Measurements from ENCODE around the gene MGAT4A. TPM values are rescaled to one million over a fixed set of nuclear protein-coding genes. Genes with fewer than 3 reads are reported as not detected.

Gene MGAT4A
- total RNA-seq, 2 experiments from 2014 or later = 71.9 to 76.7 TPM

- Mint-ChIP-seq H3K36me3 (peaks cover 3% of the 10 kb centered on the region), H3K4me1 (ENCODE audit: low read depth) (peaks cover 68% of the 10 kb centered on the region), H3K4me3 (peak overlapping the region; percentile 92), H3K27ac (peak overlapping the region; percentile 95), H3K27me3 (no peaks in the 10 kb centered on the region), H3K9me3 (no peaks in the 10 kb centered on the region)
- ChIA-PET POLR2A (interaction anchor here (0.6 to 3.7 kb wide), 15 partner anchors 11 to 116 kb away, joined by 3 to 28 read pairs (median 4); partner anchors contain the start of gene MGAT4A), CTCF (interaction anchor here (0.6 to 3.1 kb wide), 12 partner anchors 12 to 311 kb away, joined by 3 to 16 read pairs (median 4); no protein-coding TSS in a partner anchor)
- intact Hi-C loops (cut with micrococcal nuclease) = loop anchor here (1.0 to 2.0 kb wide), 6 partner anchors 11 to 123 kb away; partner anchors contain the start of gene MGAT4A
- DNase-seq = peak; percentile 77
These were observed 41.0 kb upstream of the MGAT4A start for GRCh38 chr2:98771721-98772524.

GRCh38 chr2:98771264-98771663 lies 40.3 kb upstream of the MGAT4A start:
- ChIA-PET POLR2A (interaction anchor here (0.8 to 3.7 kb wide), 13 partner anchors 10 to 115 kb away, joined by 3 to 28 read pairs (median 4); partner anchors contain the start of gene MGAT4A), CTCF (interaction anchor here (0.6 to 3.1 kb wide), 12 partner anchors 11 to 311 kb away, joined by 3 to 16 read pairs (median 4); no protein-coding TSS in a partner anchor)
- peak overlapping the region; percentile 92 for H3K4me3 Mint-ChIP-seq
- peaks cover 75% of the 10 kb centered on the region for H3K4me1 Mint-ChIP-seq (ENCODE audit: low read depth)
- DNase-seq = no peak
- H3K27me3 Mint-ChIP-seq = no peaks in the 10 kb centered on the region
- H3K36me3 Mint-ChIP-seq = peaks cover 3% of the 10 kb centered on the region
- peak overlapping the region; percentile 95 for H3K27ac Mint-ChIP-seq
- intact Hi-C loops (cut with micrococcal nuclease) = loop anchor here (1.0 to 2.0 kb wide), 6 partner anchors 10 to 122 kb away; partner anchors contain the start of gene MGAT4A
- H3K9me3 Mint-ChIP-seq = no peaks in the 10 kb centered on the region

GRCh38 chr2:98769784-98770183 lies 38.9 kb upstream of the MGAT4A start:
- no peaks in the 10 kb centered on the region for H3K27me3 Mint-ChIP-seq
- H3K4me1 Mint-ChIP-seq (ENCODE audit: low read depth) = peaks cover 81% of the 10 kb centered on the region
- peak overlapping the region; percentile 95 for H3K27ac Mint-ChIP-seq
- CTCF ChIA-PET = interaction anchor here (3.1 kb wide), 1 partner anchor 12 kb away, joined by 16 read pairs; no protein-coding TSS in a partner anchor
- peaks cover 3% of the 10 kb centered on the region for H3K36me3 Mint-ChIP-seq
- peak overlapping the region; percentile 92 for H3K4me3 Mint-ChIP-seq
- intact Hi-C loops (cut with micrococcal nuclease) = loop anchor here (2.0 to 5.0 kb wide), 4 partner anchors 15 to 332 kb away; partner anchors contain the start of gene MGAT4A
- POLR2A ChIA-PET = interaction anchor here (0.5 to 3.7 kb wide), 2 partner anchors 38 to 60 kb away, joined by 3 to 28 read pairs; partner anchors contain the start of gene MGAT4A
- DNase-seq = peak; percentile 61
- H3K9me3 Mint-ChIP-seq = no peaks in the 10 kb centered on the region

- intact Hi-C loops (cut with micrococcal nuclease) = loop anchor here (5.0 kb wide), 1 partner anchor 332 kb away; no protein-coding TSS in a partner anchor
- H3K27ac Mint-ChIP-seq = peak overlapping the region; percentile 84
- no peaks in the 10 kb centered on the region for H3K9me3 Mint-ChIP-seq
- ChIA-PET POLR2A (interaction anchor here (1.0 to 1.9 kb wide), 2 partner anchors 11 to 53 kb away, joined by 3 to 5 read pairs; no protein-coding TSS in a partner anchor), CTCF (interaction anchor here (1.8 kb wide), 1 partner anchor 120 kb away, joined by 7 read pairs; no protein-coding TSS in a partner anchor)
- H3K36me3 Mint-ChIP-seq = peaks cover 3% of the 10 kb centered on the region
- peak overlapping the region; percentile 36 for H3K4me3 Mint-ChIP-seq
- no peaks in the 10 kb centered on the region for H3K27me3 Mint-ChIP-seq
- no peak for DNase-seq
- H3K4me1 Mint-ChIP-seq (ENCODE audit: low read depth) = peaks cover 80% of the 10 kb centered on the region
These were observed 38.2 kb upstream of the MGAT4A start for GRCh38 chr2:98769114-98769476.

- H3K4me1 Mint-ChIP-seq (ENCODE audit: low read depth) = peaks cover 78% of the 10 kb centered on the region
- H3K27ac Mint-ChIP-seq = peak overlapping the region; percentile 84
- DNase-seq = peak; percentile 63
- ChIA-PET CTCF (interaction anchor here (1.1 to 3.0 kb wide), 4 partner anchors 24 to 119 kb away, joined by 3 to 11 read pairs (median 6); no protein-coding TSS in a partner anchor), POLR2A (interaction anchor here (0.9 to 1.9 kb wide), 4 partner anchors 10 to 54 kb away, joined by 3 to 5 read pairs (median 4); partner anchors contain the start of gene MGAT4A)
- H3K4me3 Mint-ChIP-seq = peak overlapping the region; percentile 14
- intact Hi-C loops (cut with micrococcal nuclease) = loop anchor here (1.0 to 5.0 kb wide), 2 partner anchors 32 to 331 kb away; no protein-coding TSS in a partner anchor
- H3K27me3 Mint-ChIP-seq = no peaks in the 10 kb centered on the region
- no peaks in the 10 kb centered on the region for H3K9me3 Mint-ChIP-seq
- peaks cover 3% of the 10 kb centered on the region for H3K36me3 Mint-ChIP-seq
These were observed 37.6 kb upstream of the MGAT4A start for GRCh38 chr2:98768384-98769113.

- intact Hi-C loops (cut with micrococcal nuclease) = no loop called here
- Mint-ChIP-seq H3K27me3 (no peaks in the 10 kb centered on the region), H3K4me3 (no peak overlapping the region), H3K36me3 (no peaks in the 10 kb centered on the region), H3K4me1 (ENCODE audit: low read depth) (peaks cover 71% of the 10 kb centered on the region), H3K9me3 (no peaks in the 10 kb centered on the region), H3K27ac (no peak overlapping the region)
- POLR2A ChIA-PET = no interaction called here
- CTCF ChIA-PET = no interaction called here
- no peak for DNase-seq
These were observed 33.6 kb upstream of the MGAT4A start for GRCh38 chr2:98764499-98764898.

GRCh38 chr2:98763209-98763951 lies 32.4 kb upstream of the MGAT4A start:
- Mint-ChIP-seq H3K27me3 (no peaks in the 10 kb centered on the region), H3K27ac (peak overlapping the region; percentile 30), H3K4me3 (no peak overlapping the region), H3K36me3 (no peaks in the 10 kb centered on the region), H3K4me1 (ENCODE audit: low read depth) (peaks cover 70% of the 10 kb centered on the region), H3K9me3 (no peaks in the 10 kb centered on the region)
- ChIA-PET POLR2A (no interaction called here), CTCF (no interaction called here)
- intact Hi-C loops (cut with micrococcal nuclease) = no loop called here
- no peak for DNase-seq

GRCh38 chr2:98761909-98762308 lies 31.0 kb upstream of the MGAT4A start:
- H3K36me3 Mint-ChIP-seq = no peaks in the 10 kb centered on the region
- CTCF ChIA-PET = interaction anchor here (1.1 kb wide), 1 partner anchor 9 kb away, joined by 3 read pairs; no protein-coding TSS in a partner anchor
- H3K4me3 Mint-ChIP-seq = no peak overlapping the region
- peaks cover 69% of the 10 kb centered on the region for H3K4me1 Mint-ChIP-seq (ENCODE audit: low read depth)
- intact Hi-C loops (cut with micrococcal nuclease) = loop anchor here (1.0 kb wide), 2 partner anchors 9 to 28 kb away; no protein-coding TSS in a partner anchor
- no peaks in the 10 kb centered on the region for H3K27me3 Mint-ChIP-seq
- POLR2A ChIA-PET = interaction anchor here (1.0 kb wide), 3 partner anchors 9 to 70 kb away, joined by 3 to 4 read pairs (median 3); partner anchors contain the start of gene MGAT4A
- no peaks in the 10 kb centered on the region for H3K9me3 Mint-ChIP-seq
- no peak for DNase-seq
- H3K27ac Mint-ChIP-seq = peak overlapping the region; percentile 82

GRCh38 chr2:98761267-98761781 lies 30.4 kb upstream of the MGAT4A start:
- CTCF ChIA-PET = interaction anchor here (1.1 kb wide), 1 partner anchor 8 kb away, joined by 3 read pairs; no protein-coding TSS in a partner anchor

GRCh38 chr2:98759827-98760625 lies 29.1 kb upstream of the MGAT4A start:
- Mint-ChIP-seq H3K4me1 (ENCODE audit: low read depth) (peaks cover 56% of the 10 kb centered on the region), H3K36me3 (no peaks in the 10 kb centered on the region), H3K9me3 (no peaks in the 10 kb centered on the region), H3K4me3 (peak overlapping the region; percentile 1), H3K27ac (peak overlapping the region; percentile 76), H3K27me3 (no peaks in the 10 kb centered on the region)
- DNase-seq = no peak
- intact Hi-C loops (cut with micrococcal nuclease) = no loop called here
- ChIA-PET CTCF (interaction anchor here (0.7 to 1.2 kb wide), 2 partner anchors 12 to 111 kb away, joined by 3 to 6 read pairs; no protein-coding TSS in a partner anchor), POLR2A (no interaction called here)

More at GRCh38 chr2:98761267-98761781, 30.4 kb upstream of the MGAT4A start:
- intact Hi-C loops (cut with micrococcal nuclease) = loop anchor here (1.0 kb wide), 2 partner anchors 10 to 27 kb away; no protein-coding TSS in a partner anchor
- peak; percentile 90 for DNase-seq
- Mint-ChIP-seq H3K27me3 (no peaks in the 10 kb centered on the region), H3K4me1 (ENCODE audit: low read depth) (peaks cover 63% of the 10 kb centered on the region), H3K4me3 (peak overlapping the region; percentile 45), H3K9me3 (no peaks in the 10 kb centered on the region), H3K36me3 (no peaks in the 10 kb centered on the region), H3K27ac (peak overlapping the region; percentile 82)
- POLR2A ChIA-PET = interaction anchor here (1.0 kb wide), 3 partner anchors 10 to 70 kb away, joined by 3 to 4 read pairs (median 3); partner anchors contain the start of gene MGAT4A
